GM18951 (cell line): ENCODE results near the gene BLOC1S6.

Experiments
- POLR2A ChIP-seq: IDR thresholded peaks from 4 replicates; pipeline ENCODE4 v1.6.1; 2011; ENCODE audit warnings: mild to moderate bottlenecking; ENCODE audit not compliant: insufficient read length, insufficient read depth; ENCODE audit errors: extremely low read depth
- in situ Hi-C: fragments of 300-500 bp; cut with MboI; formaldehyde crosslinking; loops from one replicate; pipeline ENCODE4 v1.12.0; 2022; ENCODE audit warnings: low sequenced_read_pairs, mixed read lengths, inconsistent platforms; ENCODE audit not compliant: unreplicated experiment

The BLOC1S6 gene

DNA sequence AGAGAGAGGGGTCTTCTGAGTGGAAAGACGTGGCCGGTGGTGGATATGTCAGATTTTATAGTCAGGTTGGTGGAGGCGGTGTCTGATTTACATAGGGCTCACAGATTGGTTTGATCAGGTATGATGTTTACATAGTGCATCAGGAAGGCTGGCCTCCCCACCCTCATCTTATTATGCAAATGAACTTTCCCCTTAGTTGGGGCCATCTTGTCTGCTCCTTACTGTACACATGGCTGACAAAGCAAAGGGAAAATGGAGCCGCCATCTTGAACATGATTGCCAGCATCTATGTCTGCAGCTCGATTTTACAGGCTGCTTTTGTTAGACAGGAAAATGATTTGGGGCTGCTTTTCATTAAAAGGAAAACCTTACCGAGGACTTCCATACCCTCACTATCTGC, 67.6 kb downstream of the BLOC1S6 start:
- no peak for TF ChIP-seq POLR2A
- in situ Hi-C loops = no loop called here

DNA sequence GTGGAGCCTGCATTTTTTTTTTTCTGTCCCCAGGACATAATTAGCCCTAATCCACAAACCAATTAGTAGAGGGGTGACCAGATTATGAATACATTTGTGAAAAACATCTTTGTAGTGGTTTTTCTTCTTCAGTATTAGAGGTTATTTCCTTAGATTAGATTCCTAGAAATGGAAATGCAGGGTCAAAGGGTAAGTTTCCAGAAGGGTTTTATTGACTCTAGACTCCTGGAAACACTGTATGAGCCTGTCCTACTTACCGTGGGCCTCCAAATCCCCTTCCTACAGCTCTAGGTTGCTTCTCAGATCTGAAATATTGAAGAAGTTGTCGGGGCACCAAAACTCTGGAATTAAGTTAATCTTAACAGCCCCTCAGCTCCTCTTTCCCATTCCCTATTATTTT, 70.1 kb downstream of the BLOC1S6 start:
- in situ Hi-C loops = no loop called here
- TF ChIP-seq POLR2A = no peak

GRCh38 chr15:45657764-45658545, 70.8 kb downstream of the BLOC1S6 start:
- no peak for TF ChIP-seq POLR2A
- in situ Hi-C loops = no loop called here
